Stimulated activated CD4-positive, alpha-beta T cell treated with anti-CD3 and anti-CD28 coated beads, Interleukin-2, amount 100 ng/mL, for 24 hours (primary cell): ENCODE measurements around the gene PRKCH.

Experiments
- DNase-seq, 2 donors: peaks; one replicate each; pipeline ENCODE4 v3.0.0-alpha.2; 2020

PRKCH gene

DNA sequence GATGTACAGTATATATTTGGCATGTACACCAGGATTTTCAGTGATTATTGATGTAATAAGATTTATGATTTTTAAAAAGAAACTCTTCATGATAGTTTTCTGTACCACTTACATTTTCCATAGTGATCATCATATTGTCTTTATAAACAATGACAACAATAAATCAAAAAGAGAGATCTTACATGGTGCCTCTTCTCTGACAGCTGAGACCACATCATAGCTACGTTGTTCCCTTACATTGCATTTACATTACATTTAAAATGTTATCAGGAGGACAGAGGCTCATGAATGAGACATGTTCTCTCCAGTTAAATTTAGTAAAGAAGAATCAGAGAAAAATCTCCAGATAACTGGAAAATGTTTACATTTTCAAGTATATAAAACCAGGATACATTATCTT lies 112.4 kb downstream of the PRKCH start:
- DNase-seq, result no peak

DNA sequence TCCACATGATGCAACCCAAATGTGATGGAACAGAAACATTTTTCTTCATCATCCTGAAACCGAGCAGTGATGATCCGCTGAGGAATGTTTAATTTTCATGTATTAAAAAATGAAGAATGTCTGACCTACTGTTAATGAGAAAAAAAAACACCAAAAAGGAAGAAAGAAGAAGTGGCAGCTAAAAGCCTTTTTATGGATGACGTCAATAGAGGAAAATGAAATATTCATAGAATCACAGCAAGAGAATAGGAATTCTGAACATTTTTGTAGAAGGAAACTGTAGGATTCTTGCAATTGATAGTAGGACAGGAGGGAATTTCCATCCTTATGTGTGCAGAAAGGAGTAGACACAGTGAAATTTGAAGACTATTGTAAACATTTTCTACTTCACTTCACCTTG lies 112.9 kb downstream of the PRKCH start:
- peak in 1 of 2 donors; percentile 13 for DNase-seq

GRCh38 chr14:61435563-61436337 lies 114.4 kb downstream of the PRKCH start:
- peak in 1 of 2 donors; percentile 14 for DNase-seq

DNA sequence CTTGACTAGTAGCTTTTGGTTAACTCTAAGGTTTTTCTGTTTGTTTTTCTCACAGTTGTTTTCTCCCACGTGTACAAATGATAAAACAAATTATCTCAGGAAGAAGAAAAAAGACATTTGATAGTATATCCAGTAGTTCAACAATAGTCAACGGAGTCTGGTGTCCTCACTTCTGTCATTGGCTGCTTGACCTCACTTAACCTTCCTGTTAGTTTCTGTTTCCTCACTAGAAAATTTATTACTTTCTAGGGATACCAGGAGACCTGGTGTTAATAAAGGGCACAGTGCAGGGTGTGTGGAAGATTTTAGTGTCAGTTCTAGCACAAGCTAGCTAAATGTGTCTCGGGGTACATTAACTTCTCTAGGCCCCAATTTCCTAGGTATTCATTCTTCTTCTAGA lies 116.0 kb downstream of the PRKCH start:
- peak in 1 of 2 donors; percentile 13 for DNase-seq

- peak in 1 of 2 donors; percentile 14 for DNase-seq
Measured at GRCh38 chr14:61438036-61438435, 116.7 kb downstream of the PRKCH start.

DNA sequence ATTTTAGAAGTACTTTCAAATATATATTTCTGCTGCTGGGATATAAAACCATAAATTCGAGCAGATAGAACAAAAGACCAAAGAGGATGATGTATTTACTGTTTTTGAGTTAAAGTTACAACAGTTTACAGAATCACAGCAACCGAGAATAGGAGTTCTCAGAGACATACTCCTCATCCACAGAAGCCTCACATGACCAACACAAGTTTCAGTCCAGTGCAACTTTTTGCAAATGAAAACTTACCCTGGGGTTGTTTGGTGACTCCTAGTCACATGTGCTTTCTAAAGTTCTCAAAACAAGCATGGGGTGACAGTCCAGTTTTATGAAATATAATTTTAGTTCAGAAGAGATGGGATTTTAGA lies 117.1 kb downstream of the PRKCH start:
- peak in 1 of 2 donors; percentile 19 for DNase-seq

- peak; percentile 38 to 42 for DNase-seq
Measured at GRCh38 chr14:61438860-61439765, 117.7 kb downstream of the PRKCH start.

DNA sequence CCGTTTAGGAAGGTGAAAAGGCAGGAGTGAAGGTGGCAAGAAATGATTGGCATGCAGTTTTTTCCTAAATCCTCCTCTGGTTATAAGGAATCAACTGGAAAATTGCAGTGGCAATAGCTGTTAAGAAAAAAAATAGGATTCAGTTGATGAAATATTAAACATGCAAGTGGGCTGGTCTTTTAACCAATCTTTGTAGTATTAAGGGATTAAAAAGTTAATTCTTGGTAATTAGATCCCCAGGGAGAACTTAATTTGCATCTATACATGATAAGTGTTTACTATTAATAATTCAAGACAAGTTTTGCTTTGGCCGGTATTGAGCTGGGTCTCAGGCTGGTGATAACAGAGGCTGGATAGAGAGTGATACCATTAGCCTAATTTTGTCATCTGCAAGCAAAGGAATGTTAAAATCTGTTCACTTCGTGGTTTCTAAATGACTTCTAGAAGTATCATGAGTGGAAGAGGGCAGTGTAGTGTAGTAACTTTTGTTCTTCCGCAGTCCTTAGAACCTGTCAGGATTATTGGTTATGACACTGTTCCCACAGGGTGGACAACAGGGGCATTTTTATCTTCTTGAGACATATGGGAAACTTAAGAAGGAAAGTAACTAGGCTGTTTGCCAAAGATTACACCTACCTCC lies 118.5 kb downstream of the PRKCH start:
- DNase-seq, result no peak

GRCh38 chr14:61443481-61443880 lies 122.1 kb downstream of the PRKCH start:
- no peak for DNase-seq

DNA sequence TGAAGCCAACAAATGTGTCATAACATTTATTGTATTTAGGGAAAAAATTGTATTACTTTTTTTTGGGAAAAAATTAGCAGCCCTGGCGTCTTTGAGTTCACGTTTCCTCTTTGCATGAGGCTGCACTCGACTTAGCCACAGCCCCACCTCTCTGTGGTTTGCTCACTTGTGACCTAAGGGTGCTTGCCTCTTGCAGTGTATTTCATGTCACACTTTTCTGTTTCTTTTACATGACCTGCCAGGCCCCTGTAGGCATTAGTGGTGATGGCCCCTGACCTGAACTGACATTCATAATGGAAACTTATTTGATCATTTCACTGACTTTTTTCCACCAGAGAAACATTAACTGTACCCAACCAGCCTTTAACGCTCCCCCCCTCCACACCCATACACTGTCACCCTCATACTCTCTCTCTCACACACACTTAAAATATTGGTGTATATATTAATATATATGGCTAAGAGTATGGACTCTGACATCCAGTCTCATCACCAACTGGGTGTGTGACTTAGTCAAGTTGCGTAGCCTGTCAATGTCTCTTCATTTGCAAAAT lies 122.9 kb downstream of the PRKCH start:
- peak; percentile 61 to 65 for DNase-seq

DNA sequence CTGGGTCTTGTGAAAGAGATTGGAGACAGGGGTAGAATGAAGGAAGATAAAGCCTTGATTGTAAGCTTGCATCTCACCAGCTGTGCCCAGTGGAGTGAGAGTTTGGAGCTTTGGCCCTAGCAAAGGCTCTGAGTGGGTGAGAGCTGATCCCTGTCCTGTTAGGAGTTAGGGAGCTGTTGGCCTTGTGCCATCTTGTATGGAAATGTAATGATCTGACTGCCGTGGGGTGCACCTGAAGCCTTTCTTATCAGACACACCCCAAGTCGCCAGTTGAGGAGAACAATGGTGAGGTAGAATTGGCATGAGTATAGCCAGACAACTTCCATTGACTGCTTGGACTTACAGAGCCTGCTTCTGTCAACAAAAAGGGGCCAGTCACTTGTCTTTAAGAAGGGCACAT lies 130.1 kb downstream of the PRKCH start:
- no peak for DNase-seq

DNA sequence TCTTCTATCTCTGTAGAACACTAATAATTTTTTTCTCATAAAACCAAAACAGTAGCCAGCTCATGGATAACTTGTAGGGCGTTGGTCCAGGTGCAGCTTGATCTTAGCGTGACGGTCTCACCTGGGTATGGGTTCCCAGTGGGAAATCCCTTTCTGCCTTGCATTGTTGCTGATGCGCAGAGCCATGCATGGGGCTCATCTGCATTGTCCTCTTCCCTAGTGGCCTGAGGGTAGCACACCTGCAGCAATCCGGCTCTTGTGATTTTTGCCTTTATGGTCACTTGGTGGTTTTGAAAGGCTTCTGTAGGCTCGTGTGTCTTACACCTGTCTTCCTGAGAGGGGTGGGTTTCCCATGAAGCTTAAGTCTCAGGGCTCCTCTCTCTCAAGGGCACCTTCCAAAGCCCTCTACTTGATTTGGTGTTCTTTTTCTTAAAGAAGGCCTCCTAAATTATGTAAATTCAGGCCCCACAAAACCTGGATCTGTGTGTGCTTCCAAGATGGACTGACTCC lies 130.6 kb downstream of the PRKCH start:
- no peak for DNase-seq

GRCh38 chr14:61452452-61452851 lies 131.1 kb downstream of the PRKCH start:
- peak; percentile 44 to 53 for DNase-seq

GRCh38 chr14:61453103-61453767 lies 131.9 kb downstream of the PRKCH start:
- DNase-seq, result peak in 1 of 2 donors; percentile 16

DNA sequence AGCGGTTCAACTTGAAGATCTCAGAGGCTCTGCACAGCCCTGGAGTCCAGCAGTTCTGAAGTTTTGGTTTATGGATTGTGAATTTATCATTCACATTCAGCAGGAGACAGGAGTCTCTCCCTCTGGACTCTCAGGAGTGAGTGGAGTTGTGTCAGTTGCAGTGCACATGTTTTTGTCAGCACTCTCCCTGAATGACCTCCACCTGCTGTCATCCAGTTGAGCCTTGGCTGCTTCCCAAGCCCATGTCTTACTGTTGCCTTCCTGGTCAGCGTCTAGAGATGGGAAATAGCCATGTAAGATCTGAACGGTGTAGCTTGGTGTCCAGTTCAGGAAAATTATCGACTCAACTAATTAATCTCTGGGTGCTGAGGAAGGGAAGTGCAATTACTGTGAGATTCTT lies 133.2 kb downstream of the PRKCH start:
- no peak for DNase-seq

DNA sequence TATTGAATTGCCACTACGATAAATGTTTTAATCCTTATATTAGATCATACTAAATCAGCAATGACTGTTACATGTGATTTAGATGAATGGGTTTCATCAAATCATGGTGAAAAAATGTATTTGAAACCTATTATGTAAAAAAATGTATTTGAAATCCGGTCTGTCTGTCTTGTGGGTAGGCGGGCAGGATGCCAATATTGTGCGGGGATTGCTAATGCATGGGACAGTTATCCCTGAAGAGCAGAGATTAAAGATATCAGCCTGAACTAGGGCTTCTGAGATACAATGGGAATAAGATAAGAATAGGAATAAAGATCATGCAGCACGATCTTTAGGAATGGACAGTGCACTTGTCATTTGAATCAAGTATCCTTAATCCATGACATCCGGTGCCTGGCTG lies 134.0 kb downstream of the PRKCH start:
- no peak for DNase-seq

DNA sequence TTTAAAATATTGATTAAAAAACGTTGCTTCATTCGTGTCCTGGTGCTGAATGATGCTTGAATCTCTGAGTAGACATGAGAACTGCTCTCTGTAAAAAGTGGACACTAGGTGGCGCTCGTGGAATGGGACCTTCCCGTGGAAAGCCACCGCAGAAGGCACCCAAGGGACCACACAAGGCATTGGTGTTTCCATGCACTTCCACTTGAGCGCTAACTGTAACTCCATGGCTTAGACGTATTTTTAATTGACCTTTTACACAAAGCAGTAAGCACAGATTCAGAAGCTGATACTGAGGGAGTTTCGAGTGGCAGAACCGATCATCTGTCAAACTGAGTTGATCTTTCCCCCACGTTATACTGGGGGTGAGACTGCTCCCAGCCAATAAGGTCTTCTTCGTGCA lies 135.3 kb downstream of the PRKCH start:
- peak; percentile 85 to 91 for DNase-seq

DNA sequence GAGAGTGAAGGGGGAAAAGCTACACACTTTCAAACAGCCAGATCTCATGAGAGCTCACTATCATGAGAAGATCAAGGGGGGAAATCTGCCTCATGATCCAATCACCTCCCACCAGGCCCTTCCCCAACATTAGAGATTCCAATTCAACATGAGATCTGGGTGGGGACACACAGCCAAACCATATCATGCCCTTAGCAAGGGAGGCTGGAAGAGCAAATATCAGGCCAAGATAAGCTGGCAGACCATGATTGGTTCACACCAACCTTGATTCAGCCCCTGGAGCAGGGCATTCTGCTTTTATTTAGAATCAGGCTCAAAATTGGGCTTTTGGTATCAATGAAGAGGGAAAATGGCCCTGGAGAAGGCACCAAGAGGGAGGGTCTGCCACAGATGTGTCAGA lies 137.4 kb downstream of the PRKCH start:
- DNase-seq, result peak in 1 of 2 donors; percentile 13

GRCh38 chr14:61459229-61459628 lies 137.8 kb downstream of the PRKCH start:
- peak in 1 of 2 donors; percentile 16 for DNase-seq

- no peak for DNase-seq
Measured at GRCh38 chr14:61460063-61460462, 138.7 kb downstream of the PRKCH start.

- peak; percentile 33 for DNase-seq
Measured at GRCh38 chr14:61460718-61461611, 139.6 kb downstream of the PRKCH start.
